Progenitor cell of endocrine pancreas (in vitro differentiated cells): ENCODE measurements around the gene SLCO1C1. TPM values are rescaled to one million over a fixed set of nuclear protein-coding genes. Genes with fewer than 3 reads are reported as not detected.

Experiments
- DNase-seq: peaks from one replicate; pipeline ENCODE4 v3.0.0; 2021; ENCODE audit warnings: low spot score; ENCODE audit not compliant: unreplicated experiment
- H3K27ac Mint-ChIP-seq: 2 replicates; pipeline ENCODE4 v1.8.0; 2021; ENCODE audit warnings: mild to moderate bottlenecking, moderate library complexity, mixed read lengths
- H3K27me3 Mint-ChIP-seq: 2 replicates; pipeline ENCODE4 v1.8.0; 2021; ENCODE audit warnings: mixed read lengths
- H3K36me3 Mint-ChIP-seq: 2 replicates; pipeline ENCODE4 v1.8.0; 2022; ENCODE audit warnings: mixed read lengths; ENCODE audit not compliant: insufficient read depth
- H3K4me1 Mint-ChIP-seq: 2 replicates; pipeline ENCODE4 v1.8.0; 2021; ENCODE audit warnings: low read depth, mixed read lengths
- H3K4me3 Mint-ChIP-seq: 2 replicates; pipeline ENCODE4 v1.8.0; 2021; ENCODE audit warnings: low read depth, mild to moderate bottlenecking, moderate library complexity, mixed read lengths
- H3K9me3 Mint-ChIP-seq: 2 replicates; pipeline ENCODE4 v1.8.0; 2021; ENCODE audit warnings: low read depth, mixed read lengths
- CTCF ChIP-seq: fragments of 200-600 bp; sonication (generic); IDR thresholded peaks from one replicate; pipeline ENCODE4 v1.5.0; 2021; ENCODE audit warnings: antibody characterized with exemption, mild to moderate bottlenecking; ENCODE audit not compliant: unreplicated experiment
- total RNA-seq: library from RNA; stranded (reverse); gene quantifications from 2 replicates; pipeline ENCODE4 v1.2.1, GENCODE V29; 2021

Gene SLCO1C1
- total RNA-seq, 1 donor from 2014 or later = 2.1 TPM

DNA sequence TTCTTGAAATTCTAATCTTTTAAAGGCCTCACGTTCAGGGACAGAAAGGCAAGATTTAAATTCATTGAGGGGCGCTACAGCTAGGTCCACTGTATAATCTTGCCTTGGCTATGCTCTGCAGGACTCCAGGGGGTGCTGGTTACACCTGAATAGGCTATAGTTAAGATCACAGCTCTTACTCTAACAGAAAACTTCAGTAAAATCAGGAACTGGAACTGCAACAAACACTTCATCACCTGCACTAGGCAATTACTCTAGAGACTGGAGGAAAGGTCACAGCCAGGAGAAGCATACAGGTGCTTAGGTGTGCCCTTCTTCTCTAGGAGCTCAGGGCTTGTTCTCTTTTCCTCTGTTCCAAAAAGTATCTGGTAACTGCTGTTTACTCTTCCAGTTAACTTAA lies 20.9 kb downstream of the SLCO1C1 start:
- peak; percentile 55 for TF ChIP-seq CTCF
- Mint-ChIP-seq H3K27me3 (no peaks in the 10 kb centered on the region), H3K36me3 (no peaks in the 10 kb centered on the region), H3K4me1 (peaks cover 9% of the 10 kb centered on the region), H3K27ac (no peak overlapping the region), H3K9me3 (no peaks in the 10 kb centered on the region), H3K4me3 (no peak overlapping the region)
- DNase-seq = no peak

GRCh38 chr12:20716985-20717384 lies 21.9 kb downstream of the SLCO1C1 start:
- H3K27ac Mint-ChIP-seq = no peak overlapping the region
- no peak overlapping the region for H3K4me3 Mint-ChIP-seq
- TF ChIP-seq CTCF = no peak
- no peaks in the 10 kb centered on the region for H3K27me3 Mint-ChIP-seq
- no peaks in the 10 kb centered on the region for H3K9me3 Mint-ChIP-seq
- H3K4me1 Mint-ChIP-seq = peaks cover 7% of the 10 kb centered on the region
- DNase-seq = no peak
- no peaks in the 10 kb centered on the region for H3K36me3 Mint-ChIP-seq

DNA sequence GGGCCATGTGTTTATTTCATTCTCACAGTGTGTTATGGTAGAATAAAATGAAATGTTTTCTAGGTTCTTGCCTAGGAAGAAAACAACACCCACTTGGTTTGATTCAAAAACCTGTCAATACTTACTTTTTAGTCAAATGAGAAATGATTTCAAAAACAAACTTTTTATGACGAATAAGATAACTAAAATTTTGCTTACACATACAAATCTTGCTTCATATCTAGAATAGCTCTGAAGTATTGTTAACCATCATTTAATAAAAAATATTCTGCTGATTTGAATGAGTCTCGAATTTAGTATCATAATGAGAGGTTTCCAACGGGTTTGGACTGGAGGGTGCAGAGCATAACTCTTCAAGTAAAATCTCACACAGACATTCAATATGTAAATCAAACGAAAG lies 23.2 kb downstream of the SLCO1C1 start:
- Mint-ChIP-seq H3K4me1 (peaks cover 7% of the 10 kb centered on the region), H3K4me3 (no peak overlapping the region), H3K27me3 (no peaks in the 10 kb centered on the region), H3K9me3 (no peaks in the 10 kb centered on the region), H3K36me3 (no peaks in the 10 kb centered on the region), H3K27ac (no peak overlapping the region)
- TF ChIP-seq CTCF = no peak
- no peak for DNase-seq

DNA sequence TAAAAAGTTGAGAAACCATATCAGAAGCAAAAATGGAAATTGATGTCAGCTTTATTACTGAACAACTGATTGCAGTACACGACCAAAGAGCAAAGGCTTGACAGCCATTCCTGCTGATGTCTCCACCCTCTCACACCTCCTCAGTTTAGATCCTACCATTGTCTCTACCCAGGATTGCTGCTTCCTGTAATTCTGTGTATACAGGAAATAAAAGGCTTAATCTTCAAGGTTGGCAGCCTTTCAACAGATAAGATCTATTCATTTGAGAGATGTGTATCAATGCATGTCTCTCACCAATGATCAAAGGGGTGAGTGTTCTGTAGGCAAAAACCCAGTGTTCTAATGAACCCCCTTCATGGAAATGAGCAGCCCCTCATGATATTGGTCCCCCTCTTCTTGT lies 27.0 kb downstream of the SLCO1C1 start:
- TF ChIP-seq CTCF = no peak
- DNase-seq = no peak
- H3K27me3 Mint-ChIP-seq = no peaks in the 10 kb centered on the region
- H3K36me3 Mint-ChIP-seq = no peaks in the 10 kb centered on the region
- H3K4me3 Mint-ChIP-seq = no peak overlapping the region
- no peaks in the 10 kb centered on the region for H3K4me1 Mint-ChIP-seq
- H3K27ac Mint-ChIP-seq = no peak overlapping the region
- H3K9me3 Mint-ChIP-seq = peaks cover 3% of the 10 kb centered on the region

DNA sequence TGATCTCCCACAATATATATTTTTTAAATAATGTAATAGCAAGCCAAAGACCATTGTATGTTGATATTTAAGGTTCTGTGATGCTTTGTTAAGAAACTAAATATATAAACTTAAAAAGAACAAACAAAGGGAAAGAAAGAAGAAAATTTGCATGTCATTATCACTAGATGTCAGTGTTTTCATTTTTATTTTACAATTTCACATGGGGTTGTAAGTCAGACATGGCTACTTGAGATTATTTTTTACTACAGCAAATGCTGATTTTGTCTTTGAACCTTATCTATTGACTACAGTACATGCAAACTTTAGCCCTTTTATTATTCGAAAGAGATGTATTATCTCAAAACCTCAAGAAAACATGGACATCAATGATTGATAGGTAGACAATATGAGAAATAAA lies 36.1 kb downstream of the SLCO1C1 start:
- DNase-seq = no peak
- Mint-ChIP-seq H3K4me3 (no peak overlapping the region), H3K36me3 (peaks cover 3% of the 10 kb centered on the region), H3K27me3 (no peaks in the 10 kb centered on the region), H3K9me3 (peaks cover 21% of the 10 kb centered on the region), H3K27ac (no peak overlapping the region), H3K4me1 (no peaks in the 10 kb centered on the region)
- TF ChIP-seq CTCF = no peak
